Measurements from ENCODE around the gene UBE2V1.

UBE2V1 gene

GRCh38 chr20:50058662-50059402 is 54.1 kb downstream of the UBE2V1 start:
- no peak for DNase-seq

- DNase-seq, result no peak
These were observed 55.3 kb downstream of the UBE2V1 start for GRCh38 chr20:50057714-50058053.

- no peak for DNase-seq
These were observed 55.8 kb downstream of the UBE2V1 start for GRCh38 chr20:50056951-50057713.

- no peak for DNase-seq
These were observed 56.5 kb downstream of the UBE2V1 start for GRCh38 chr20:50056408-50056926.

GRCh38 chr20:50055524-50056083 is 57.3 kb downstream of the UBE2V1 start:
- DNase-seq, result no peak

GRCh38 chr20:50054626-50055511 is 58.1 kb downstream of the UBE2V1 start:
- no peak for DNase-seq

- no peak for DNase-seq
These were observed 58.8 kb downstream of the UBE2V1 start for GRCh38 chr20:50054231-50054547.

- DNase-seq, result no peak
These were observed 59.4 kb downstream of the UBE2V1 start for GRCh38 chr20:50053362-50054230.

- DNase-seq, result no peak
These were observed 60.2 kb downstream of the UBE2V1 start for GRCh38 chr20:50052550-50053361.

- no peak for DNase-seq
These were observed 62.2 kb downstream of the UBE2V1 start for GRCh38 chr20:50050660-50051308.

GRCh38 chr20:50050214-50050613 is 62.7 kb downstream of the UBE2V1 start:
- no peak for DNase-seq

- no peak for DNase-seq
These were observed 63.4 kb downstream of the UBE2V1 start for GRCh38 chr20:50049442-50050026.

GRCh38 chr20:50048420-50049166 is 64.4 kb downstream of the UBE2V1 start:
- no peak for DNase-seq

GRCh38 chr20:50044353-50044960 is 68.5 kb downstream of the UBE2V1 start:
- DNase-seq, result no peak

- no peak for DNase-seq
These were observed 69.2 kb downstream of the UBE2V1 start for GRCh38 chr20:50043573-50044352.

GRCh38 chr20:50042370-50043313 is 70.3 kb downstream of the UBE2V1 start:
- DNase-seq, result no peak
